ENCODE measurements around the gene CCL28.
A peak's percentile ranks its signal among the peaks of the same experiment; 100 is the strongest.
"Not testable (repeated sequence)": the region's sequence is repeated elsewhere in the genome, so short reads cannot be mapped to it uniquely, and the experiment has no call there.

Gene CCL28, protein sequence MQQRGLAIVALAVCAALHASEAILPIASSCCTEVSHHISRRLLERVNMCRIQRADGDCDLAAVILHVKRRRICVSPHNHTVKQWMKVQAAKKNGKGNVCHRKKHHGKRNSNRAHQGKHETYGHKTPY

DNA sequence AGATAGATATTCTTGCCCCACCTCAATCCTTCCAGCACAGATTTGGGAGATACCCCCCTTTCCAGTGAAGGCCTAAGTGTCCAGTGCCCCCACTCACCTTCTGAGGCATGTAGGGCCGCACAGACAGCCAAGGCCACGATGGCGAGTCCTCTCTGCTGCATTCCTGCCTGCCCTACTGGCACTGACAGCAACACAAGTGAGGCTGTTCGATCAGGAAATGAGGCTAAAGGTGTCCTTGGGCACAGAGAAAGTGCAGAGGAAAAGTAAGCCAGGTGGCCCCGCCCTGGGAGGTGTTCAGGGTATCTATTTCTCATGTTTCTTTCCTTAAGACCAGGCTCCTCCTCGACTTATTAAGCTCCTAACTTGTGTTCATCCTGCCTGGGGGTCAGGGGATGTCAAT, at the start of gene CCL28:
Gene CCL28 (minus strand): TSS at position 236 of the 400 bp plus-strand sequence. CDS start 75 bp downstream, at position 161.
- H3K4me3 ChIP-seq (ENCODE audit: low read depth, low read length) = no peak within 1 kb of the TSS
- no peak for DNase-seq (ENCODE audit: low read depth)
- TF ChIP-seq CTCF (IDR thresholded peaks at IDR 0.05; ENCODE audit: control insufficient read depth, extremely low read depth, insufficient read depth) = no peak

GRCh38 chr5:43461066-43461465, 48.9 kb upstream of the CCL28 start:
- no peak for TF ChIP-seq CTCF (IDR thresholded peaks at IDR 0.05; ENCODE audit: control insufficient read depth, extremely low read depth, insufficient read depth)

GRCh38 chr5:43456556-43456955, 44.4 kb upstream of the CCL28 start:
- peak; percentile 66 for DNase-seq (ENCODE audit: low read depth)
- TF ChIP-seq CTCF (IDR thresholded peaks at IDR 0.05; ENCODE audit: control insufficient read depth, extremely low read depth, insufficient read depth) = no peak
- H3K4me3 ChIP-seq (ENCODE audit: low read depth, low read length) = no peak overlapping the region

More at GRCh38 chr5:43461066-43461465, 48.9 kb upstream of the CCL28 start:
- no peak overlapping the region for H3K4me3 ChIP-seq (ENCODE audit: low read depth, low read length)
- DNase-seq (ENCODE audit: low read depth) = no peak

DNA sequence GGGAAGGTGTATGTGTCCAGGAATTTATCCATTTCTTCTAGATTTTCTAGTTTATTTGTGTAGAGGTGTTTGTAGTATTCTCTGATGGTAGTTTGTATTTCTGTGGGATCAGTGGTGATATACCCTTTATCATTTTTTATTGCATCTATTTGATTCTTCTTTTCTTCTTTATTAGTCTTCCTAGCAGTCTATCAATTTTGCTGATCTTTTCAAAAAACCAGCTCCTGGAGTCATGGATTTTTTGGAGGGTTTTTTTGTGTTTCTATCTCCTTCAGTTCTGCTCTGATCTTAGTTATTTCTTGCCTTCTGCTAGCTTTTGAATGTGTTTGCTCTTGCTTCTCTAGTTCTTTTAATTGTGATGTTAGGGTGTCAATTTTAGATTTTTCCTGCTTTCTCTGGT, 29.4 kb upstream of the CCL28 start:
- not testable (repeated sequence) for H3K4me3 ChIP-seq (ENCODE audit: low read depth, low read length); DNase-seq (ENCODE audit: low read depth)

DNA sequence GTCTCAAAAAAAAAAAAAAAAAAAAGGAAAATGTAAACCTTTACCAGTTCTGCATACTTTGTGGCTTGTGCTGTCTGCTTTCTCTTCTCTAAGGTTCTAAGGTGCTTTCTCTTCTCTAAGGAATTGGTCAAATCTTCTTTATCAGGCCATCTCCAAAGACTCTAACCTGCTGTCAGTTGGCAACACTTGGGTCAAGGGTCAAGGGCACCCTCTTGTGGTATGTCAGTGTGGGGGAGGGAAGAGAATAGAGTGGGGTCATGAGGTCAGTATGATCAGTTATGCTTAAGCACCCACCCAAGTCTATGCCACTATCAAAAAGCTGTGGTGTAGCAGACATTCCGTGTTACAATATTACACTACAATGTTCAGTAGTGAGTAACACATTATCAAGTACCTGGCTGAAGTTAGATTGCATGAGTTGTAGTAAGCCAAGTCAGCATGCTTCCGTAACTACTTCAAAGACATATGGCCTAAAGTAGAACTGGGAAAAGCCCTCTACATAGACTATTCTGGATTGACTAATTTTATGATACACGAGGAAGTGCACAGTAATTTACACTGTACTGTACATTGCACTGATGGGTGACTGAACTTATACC, 25.0 kb upstream of the CCL28 start:
- H3K4me3 ChIP-seq (ENCODE audit: low read depth, low read length) = no peak overlapping the region
- no peak for TF ChIP-seq CTCF (IDR thresholded peaks at IDR 0.05; ENCODE audit: control insufficient read depth, extremely low read depth, insufficient read depth)
- DNase-seq (ENCODE audit: low read depth) = no peak

- TF ChIP-seq CTCF (IDR thresholded peaks at IDR 0.05; ENCODE audit: control insufficient read depth, extremely low read depth, insufficient read depth) = no peak
- H3K4me3 ChIP-seq (ENCODE audit: low read depth, low read length) = no peak overlapping the region
- DNase-seq (ENCODE audit: low read depth) = no peak
Observed at GRCh38 chr5:43433382-43433781, 21.2 kb upstream of the CCL28 start.

GRCh38 chr5:43432486-43433375, 20.5 kb upstream of the CCL28 start:
- no peak overlapping the region for H3K4me3 ChIP-seq (ENCODE audit: low read depth, low read length)
- DNase-seq (ENCODE audit: low read depth) = peak; percentile 64

More at GRCh38 chr5:43432486-43433375, 20.5 kb upstream of the CCL28 start:
- TF ChIP-seq CTCF (IDR thresholded peaks at IDR 0.05; ENCODE audit: control insufficient read depth, extremely low read depth, insufficient read depth) = no peak

Measured in LNCaP clone FGC (cell line).